K562 treated with DMSO at 1 percent for 12 hours (cell line): ENCODE results near the gene CCDC27. TPM values are rescaled to one million over a fixed set of nuclear protein-coding genes. Genes with fewer than 3 reads are reported as not detected.

Experiments
- total RNA-seq: library from RNA; unstranded; fragments of 300-600 nt; gene quantifications from 2 replicates; pipeline ENCODE4 v1.2.3, GENCODE V29; 2022; ENCODE audit not compliant: insufficient read depth

Gene CCDC27
- total RNA-seq = not detected in 2 replicates

GRCh38 chr1:3752400-3752945 is at the start of gene CCDC27:
TSS of gene CCDC27 (plus strand) at chr1:3752450. CDS start at chr1:3752482, 32 bp downstream.

GRCh38 chr1:3772715-3773571 is 20.7 kb downstream of the CCDC27 start, which contains the start of gene SMIM1:
TSS of gene SMIM1 (plus strand) at chr1:3772749. CDS start at chr1:3775374, 2,625 bp downstream.

DNA sequence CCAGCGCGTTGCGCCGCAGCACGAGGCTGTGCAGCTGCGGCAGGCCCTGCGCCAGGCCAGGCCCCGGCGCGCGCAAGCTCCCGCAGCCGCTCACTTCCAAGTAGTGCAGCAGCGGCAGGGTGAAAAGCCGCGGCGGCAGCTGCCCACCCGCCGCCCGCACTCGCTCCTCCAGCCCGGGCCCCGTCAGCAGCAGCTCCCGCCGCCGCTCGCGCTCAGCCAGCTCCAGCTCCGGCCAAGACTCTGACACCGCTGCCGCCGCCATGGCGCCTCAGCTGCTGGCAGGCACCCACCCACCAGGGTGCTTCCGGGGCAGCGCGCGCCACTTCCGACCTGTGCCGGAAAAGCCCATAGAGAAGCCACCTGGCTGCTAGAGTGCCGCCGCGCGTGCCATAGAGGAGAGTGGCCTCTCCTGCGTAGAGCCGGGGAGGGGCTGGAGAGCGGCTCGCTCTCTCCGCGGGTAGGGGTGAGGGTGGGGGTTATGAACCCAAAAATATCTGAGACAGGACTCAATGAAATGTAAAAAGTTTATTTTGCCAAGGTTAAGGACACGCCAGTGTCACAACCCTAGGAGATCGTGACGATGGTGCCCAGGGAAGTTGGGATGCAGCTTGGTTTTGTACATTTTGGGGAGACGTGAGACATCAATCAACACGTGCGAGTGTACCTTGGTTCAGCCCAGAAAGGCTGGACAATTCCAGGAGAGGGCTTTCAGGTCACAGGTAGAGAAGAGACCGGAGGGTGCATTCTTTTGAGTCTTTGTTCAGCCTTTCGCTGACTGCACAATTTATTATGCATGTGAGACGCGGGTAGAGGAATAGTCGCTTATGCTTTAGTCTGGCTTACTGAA is 44.2 kb downstream of the CCDC27 start, which contains the start of gene LRRC47:
Gene LRRC47 (minus strand): TSS at position 284 of the 847 bp plus-strand sequence. CDS start 22 bp downstream, at position 262.

Other genes starting within 250 kb of the CCDC27 start
- gene MEGF6, start 140.9 kb upstream of the CCDC27 start, total RNA-seq = 2.2 and 6.2 TPM in 2 replicates
- gene TPRG1L, start 127.4 kb upstream of the CCDC27 start, total RNA-seq = 21.6 and 24.4 TPM in 2 replicates
- gene WRAP73, start 102.3 kb upstream of the CCDC27 start, total RNA-seq = 40.5 and 55.5 TPM in 2 replicates
- 0.74 and 0.89 TPM in 2 replicates for gene TP73, start 99.9 kb upstream of the CCDC27 start, total RNA-seq
- 70.4 and 83.0 TPM in 2 replicates for gene SMIM1, start 20.3 kb downstream of the CCDC27 start, total RNA-seq
- gene LRRC47, start 44.0 kb downstream of the CCDC27 start, total RNA-seq = 26.9 and 40.7 TPM in 2 replicates
- gene CEP104, start 104.8 kb downstream of the CCDC27 start, total RNA-seq = 8.5 and 31.3 TPM in 2 replicates
- 2.5 and 5.4 TPM in 2 replicates for gene DFFB, start 105.0 kb downstream of the CCDC27 start, total RNA-seq
- 17.3 and 34.3 TPM in 2 replicates for gene C1orf174, start 147.8 kb downstream of the CCDC27 start, total RNA-seq